HG02840 (cell line): ENCODE results near the gene GADL1.

Experiments
- ATAC-seq: cut with Tn5 transposase; IDR thresholded peaks from one replicate; pipeline ENCODE4 v1.9.1; 2021; ENCODE audit warnings: mild to moderate bottlenecking, moderate library complexity, moderate number of reproducible peaks; ENCODE audit not compliant: unreplicated experiment, low FRiP score

GADL1 gene, protein sequence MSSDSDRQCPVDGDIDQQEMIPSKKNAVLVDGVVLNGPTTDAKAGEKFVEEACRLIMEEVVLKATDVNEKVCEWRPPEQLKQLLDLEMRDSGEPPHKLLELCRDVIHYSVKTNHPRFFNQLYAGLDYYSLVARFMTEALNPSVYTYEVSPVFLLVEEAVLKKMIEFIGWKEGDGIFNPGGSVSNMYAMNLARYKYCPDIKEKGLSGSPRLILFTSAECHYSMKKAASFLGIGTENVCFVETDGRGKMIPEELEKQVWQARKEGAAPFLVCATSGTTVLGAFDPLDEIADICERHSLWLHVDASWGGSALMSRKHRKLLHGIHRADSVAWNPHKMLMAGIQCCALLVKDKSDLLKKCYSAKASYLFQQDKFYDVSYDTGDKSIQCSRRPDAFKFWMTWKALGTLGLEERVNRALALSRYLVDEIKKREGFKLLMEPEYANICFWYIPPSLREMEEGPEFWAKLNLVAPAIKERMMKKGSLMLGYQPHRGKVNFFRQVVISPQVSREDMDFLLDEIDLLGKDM

DNA sequence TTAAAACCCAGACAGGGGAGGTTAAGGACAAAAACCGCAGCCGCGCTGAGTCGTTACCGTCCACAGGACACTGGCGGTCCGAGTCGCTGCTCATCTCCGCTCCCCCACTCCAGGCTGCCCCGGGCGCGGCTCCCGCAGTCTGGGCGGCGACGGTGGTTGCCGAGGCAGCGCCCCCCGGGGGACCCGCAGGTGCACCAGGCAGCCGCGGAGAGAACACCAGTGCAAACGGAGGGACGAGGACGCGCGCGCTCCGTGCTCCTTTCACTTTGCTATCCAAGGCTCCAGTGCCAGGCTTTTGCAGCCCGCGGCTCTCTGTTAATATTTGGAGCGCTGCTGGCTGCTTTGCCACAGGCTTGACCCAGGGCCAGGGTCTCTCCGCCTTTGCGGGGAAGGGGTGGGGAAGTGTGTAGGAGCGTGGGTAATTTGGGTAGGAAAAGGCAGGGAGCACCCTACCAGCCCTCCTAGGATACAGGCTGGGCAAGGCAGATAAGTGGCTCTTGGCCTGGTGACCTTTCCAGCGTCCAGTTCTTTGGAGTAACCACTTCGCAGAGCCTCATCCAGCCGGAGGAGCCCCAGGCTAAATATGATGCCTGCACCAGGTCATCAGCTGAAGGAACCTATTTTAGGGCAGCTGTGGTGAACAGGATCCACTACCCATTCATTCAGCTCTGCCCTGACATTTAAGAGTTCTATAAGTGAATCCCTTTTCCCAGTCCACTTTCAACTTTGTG lies at the start of gene GADL1:
TSS of gene GADL1 (minus strand) at position 141 of the 731 bp plus-strand sequence. CDS start at position 94, 47 bp downstream.
- no peak for ATAC-seq

DNA sequence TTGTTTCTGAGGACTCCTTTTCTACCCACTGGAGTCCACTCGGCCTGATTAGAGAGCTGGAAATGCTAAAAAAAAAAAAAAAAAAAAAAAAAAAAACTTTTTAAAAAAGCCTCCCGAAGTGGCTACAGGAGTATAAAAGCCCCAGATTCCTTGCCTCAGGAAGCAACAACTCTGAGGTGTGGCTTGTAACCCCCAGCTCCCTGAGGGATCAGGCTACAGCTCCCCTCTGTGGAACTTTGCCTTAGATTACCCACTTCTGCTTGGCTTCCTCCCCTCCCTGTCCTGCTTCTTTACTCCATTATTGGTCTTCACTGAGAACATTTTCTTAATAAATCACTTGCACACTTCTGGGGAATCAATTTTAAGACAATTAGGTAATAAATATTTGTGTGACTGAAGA lies 49.7 kb upstream of the GADL1 start:
- ATAC-seq = no peak

DNA sequence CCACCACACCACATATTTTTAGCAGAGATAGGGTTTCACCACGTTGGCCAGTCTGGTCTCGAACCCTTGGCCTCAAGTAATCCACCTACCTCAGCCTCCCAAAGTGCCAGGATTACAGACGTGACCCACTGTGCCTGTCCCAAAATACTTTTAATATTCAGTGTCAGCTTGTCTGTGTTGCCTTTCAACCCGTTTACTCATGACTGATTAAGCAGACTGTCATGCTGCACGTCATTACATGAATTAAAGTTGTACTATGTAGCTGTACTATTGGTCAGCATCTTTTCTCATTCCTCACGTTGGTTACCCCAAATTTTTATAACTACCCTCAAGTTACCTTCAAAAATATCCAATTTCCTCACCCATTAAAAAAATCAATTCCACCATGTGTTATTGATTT lies 48.7 kb upstream of the GADL1 start:
- ATAC-seq = no peak

DNA sequence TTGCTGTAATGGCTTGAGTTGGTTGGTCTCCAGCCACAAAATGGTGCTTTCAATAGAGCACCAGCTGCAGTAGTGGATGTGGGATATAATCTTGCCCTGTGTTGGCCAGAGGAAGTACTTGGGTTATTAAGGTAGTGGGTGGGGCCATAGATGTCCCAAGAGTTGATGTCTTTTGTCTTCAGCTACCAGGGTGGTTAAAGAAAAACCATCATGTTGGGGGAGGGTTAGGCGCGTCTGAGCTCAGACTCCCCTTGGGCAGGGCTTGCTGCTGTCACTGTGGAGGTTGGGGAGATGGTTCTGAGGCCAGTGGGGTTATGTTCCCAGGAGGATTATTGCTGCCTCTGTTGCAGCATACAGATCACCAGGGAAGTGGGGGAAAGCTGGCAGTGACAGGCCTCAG lies 46.9 kb upstream of the GADL1 start:
- no peak for ATAC-seq

DNA sequence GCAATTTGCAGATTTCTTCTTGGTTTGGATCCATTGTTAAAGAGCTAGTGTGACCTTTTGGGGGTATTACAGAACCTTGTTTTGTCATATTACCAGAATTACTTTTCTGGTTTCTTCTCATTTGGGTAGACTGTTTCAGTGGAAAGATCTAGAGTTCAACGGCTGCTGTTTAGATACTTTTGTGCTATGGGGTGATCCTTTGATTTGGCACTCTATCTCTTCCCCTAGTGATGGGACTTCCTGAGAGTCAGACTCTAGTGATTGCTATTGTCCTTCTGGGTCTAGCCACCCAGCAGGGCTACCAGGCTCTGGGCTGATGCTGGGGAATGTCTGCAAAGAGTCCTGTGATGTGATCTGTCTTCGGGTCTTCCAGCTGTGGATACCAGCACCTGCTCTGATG lies 46.3 kb upstream of the GADL1 start:
- ATAC-seq = no peak

DNA sequence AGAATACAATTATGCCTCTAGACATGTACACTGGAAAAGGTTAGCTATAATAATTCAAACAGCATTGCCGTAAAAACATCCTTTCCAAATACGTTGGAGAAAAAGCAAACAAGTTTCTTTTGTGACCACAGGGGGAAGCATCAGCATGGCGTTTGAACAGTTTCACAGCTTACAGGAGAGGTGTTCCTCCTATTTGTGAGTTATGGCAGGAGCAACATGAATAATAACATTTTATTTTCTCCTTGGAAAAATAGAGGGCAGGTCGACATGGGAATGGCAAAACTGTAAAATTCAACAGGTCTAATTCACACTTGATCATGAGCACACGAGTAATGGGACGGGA lies 39.7 kb upstream of the GADL1 start:
- ATAC-seq = no peak

DNA sequence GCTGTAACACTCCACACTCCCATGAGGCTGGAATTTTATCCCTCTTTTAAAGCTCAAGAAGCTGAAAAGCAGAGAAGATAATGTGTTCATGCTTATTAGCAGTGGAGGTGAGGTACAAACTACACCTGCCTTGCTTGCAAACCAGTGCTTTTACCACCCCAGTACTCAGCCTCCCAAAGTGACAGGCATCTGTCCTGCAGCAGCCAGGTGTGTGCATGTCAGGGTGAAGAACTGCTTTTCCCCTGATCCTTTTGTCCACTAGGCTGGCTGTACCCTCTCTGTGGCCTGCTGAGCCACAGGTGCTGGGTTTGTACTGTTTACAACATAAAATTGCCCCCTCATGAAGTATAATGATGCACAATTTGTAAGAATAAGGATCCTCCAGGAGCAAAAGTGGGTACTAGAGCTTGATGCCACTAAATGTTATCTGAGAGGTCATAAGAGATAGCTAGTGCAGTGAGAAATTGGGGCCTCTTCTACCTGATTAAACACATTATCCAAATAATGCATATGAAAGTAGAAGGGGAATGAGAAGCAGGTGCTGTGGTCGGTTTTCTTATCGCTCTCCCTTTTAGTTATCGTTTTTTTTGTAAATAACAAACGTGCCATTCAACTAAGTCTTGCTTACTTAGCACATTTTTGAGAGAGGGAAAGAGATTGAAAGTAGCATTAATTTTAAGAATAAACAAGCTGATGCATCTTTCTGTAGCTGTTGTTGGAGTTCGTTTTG lies 39.2 kb upstream of the GADL1 start:
- ATAC-seq = no peak

DNA sequence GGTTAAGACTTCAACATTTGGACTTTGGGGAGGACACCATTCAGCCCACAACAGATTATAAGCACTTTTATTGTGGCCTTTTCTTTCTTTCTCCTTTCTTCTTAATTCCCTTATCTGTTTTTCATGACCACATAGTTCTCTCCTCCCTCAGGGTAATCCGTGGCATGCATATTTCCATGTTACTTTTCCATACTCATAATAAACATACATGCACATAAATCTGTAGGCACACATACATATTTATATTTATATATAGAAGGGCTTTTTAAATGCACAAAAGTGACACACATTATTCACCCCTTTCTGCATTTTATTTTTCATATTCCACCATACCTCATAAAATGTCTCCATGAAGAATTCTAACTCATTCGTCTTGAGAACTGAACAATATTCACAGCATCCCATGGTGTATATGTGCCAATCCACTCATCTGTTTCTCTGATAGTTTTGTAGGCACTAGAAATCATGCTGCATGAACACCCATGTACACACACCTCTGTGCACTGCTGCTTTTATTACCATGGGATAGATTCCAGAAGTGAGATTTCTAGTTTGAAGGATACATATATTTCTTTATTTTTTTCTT lies 38.1 kb upstream of the GADL1 start:
- ATAC-seq = no peak

DNA sequence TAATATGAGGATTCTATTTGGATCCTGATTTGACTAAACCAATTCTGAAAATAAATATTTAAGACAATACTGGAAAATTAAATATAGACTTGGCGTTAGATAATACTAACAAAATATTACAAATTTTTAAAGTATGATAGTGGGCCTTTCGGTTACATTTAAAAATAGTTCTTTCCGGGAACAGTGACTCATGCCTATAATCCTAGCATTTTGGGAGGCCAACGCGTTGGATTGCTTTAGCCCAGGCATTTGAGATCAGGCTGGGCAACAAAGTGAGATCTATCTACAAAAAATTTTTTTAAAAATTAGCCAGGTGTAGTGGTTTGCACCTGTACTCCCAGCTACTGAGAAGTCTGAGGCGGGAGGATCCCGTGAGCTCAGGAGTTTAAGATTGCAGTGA lies 30.3 kb upstream of the GADL1 start:
- no peak for ATAC-seq

DNA sequence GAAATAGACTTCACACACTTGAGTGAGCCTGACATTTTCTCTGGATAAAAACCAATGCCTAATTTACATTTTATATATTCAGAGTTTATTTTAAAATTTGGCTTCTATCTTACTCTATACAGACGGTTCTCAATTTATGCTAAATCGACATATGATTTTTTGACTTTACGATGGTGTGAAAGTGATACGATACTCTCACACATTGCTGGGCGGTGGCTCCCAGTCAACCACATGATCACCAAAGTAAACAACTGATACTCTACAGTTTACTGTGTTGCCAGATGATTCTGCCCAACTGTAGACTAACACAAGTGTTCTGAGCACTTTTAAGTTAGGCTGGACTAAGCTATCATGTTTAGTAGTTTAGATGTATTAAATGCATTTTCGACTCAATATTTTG lies 25.1 kb upstream of the GADL1 start:
- no peak for ATAC-seq

DNA sequence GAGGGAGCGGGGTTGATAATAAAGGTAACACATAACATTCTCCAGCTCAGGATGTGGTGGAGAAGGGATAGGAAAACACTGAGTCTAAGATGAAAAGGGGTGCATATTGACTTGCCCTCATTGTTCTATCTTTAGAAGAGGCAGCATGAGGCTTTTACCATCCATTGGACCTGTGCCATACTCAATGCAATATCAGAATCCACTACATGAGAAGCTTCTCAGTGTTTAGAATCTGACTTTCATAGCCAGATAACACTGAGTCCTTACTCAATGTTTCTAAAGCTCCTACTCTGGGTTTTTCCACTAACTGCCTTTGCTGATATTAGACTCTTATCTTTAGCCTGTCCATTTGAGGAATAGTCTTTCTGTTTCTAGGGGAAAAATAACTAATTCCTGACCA lies 24.3 kb upstream of the GADL1 start:
- no peak for ATAC-seq

DNA sequence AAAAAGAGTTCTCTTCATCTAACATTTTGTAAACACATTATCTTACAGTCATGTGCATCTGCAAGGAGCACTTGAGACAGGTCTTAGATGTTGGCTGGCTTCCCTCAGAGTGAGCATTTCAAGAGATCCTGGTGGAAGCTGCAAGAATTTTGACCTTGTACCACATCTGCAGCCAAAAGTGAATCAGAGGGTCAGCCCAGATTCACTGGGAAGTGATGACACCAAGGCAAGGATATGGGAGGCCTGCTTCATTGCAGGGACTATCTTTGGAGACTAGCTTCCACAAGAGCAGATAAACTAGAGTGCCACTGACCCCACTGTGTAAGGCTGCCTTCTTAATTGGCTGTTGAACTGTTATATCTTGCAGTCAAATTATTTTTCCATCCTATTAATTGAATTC lies 21.3 kb upstream of the GADL1 start:
- no peak for ATAC-seq

DNA sequence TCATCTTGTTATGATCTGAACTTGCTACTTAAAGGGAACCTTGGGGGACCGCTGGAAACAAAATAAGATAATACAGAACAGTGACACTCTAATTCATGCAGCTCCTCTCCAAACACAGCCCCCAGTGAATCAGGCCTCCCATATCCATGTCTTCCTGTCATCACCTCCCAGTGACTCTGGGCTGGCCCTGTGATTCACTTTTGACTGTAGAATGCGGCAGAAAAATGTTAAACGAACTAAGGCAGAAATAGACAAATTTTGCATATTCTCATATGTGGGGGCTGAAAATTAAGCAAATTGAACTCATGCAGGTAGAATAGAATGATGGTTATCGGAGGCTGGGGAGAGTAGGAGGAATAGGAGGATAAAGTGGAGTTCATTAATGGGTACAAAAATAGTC lies 20.2 kb upstream of the GADL1 start:
- no peak for ATAC-seq

DNA sequence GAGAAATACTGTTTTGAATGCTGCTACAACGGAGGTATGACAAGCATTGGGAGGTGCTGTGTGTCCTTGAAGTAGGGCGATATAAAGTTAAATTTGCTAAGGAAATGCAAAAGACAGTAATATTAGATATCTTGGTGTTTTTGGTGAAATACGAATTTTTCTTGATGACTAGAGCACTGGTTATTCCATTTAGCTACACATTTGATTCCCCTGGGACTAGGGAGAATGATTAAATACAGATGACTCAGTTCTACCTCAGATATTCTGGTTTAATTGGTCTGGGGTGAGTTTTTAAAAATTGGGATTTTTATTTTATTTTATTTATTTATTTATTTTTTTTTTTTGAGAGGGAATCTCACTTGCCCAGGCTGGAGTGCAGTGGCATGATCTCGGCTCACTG lies 18.7 kb upstream of the GADL1 start:
- ATAC-seq = no peak

DNA sequence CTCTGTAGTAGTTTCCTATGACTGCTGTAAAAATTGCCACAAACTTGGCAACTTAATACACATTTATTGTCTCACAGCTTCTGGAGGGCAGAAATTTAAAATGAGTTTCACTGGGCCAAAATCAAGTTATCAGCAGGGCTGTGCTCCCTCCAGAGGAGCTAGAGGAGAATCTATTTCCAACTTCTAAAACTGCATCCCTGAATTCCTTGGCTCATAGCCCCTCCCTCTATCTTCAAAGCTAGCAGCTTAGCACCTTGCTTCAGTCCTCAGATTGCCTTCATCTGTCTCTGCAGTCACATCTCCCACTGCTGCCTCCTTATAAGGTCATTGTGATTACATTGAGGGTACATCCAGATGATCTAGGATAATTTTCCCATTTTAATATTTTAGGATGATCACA lies 17.8 kb upstream of the GADL1 start:
- no peak for ATAC-seq

DNA sequence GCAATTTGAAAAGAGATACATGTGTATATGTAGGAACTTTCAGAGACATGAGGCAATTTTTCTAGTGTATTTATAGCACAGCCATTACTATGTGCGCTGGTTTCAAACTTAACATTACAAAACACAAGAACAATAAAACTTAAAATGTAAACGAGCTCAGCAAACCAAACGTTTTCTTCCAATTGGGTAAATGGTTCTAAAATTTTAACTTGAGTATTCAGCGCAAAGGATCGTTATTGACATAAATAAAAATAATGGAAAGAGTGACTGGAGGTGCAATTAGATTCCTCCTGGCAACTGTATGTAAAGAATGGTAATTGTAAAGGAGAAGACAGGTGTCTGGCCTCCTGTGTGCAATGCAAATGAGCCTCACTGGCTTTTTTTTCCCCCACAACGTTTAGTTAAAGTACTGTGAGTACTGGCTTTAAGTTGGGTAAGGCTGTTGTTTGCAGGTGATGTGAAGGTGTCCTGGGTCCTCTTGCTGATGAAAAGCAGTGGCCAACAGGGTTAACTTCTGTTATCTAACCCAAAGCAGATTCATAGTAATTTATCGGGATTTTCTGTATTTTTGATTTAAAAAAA lies 14.1 kb upstream of the GADL1 start:
- ATAC-seq = no peak

DNA sequence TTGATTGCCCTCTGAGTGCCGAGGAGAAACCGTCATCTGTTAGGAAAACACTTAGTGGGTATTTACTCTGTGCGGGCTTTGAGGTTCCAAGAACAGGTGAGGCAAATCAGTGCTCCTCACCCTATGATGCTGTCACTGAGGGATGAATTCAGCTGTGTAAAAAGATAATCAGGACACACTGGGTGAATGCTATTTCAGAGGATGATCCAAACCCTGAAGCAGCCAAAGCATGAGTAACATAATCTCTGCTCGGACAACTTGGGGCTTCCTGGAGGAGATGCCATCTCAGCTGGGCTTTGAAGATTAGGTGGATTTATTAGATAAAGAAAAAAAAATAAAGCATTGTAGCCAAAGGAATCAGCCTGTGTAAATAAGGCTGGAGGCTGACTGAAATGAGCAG lies 10.5 kb upstream of the GADL1 start:
- no peak for ATAC-seq

DNA sequence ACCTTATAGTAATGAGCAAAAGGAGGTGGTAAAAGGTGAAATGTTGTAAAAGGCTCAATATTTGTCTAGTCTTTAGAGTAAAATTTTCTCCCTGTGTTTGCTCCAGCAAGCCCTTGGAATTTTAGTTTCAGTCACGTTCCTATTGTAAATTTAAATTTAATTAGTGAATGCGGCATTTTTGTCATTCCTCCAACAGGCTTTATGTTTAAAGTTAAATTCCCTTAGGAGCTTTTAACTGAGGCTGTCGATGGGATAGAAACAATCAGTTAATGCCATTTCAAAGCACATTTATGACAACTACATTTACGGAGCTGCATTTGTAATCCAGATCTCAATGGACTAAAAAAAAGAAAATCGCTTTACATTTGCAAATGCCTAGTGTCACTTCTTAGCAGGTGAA lies 868 bp upstream of the GADL1 start:
- ATAC-seq = no peak

DNA sequence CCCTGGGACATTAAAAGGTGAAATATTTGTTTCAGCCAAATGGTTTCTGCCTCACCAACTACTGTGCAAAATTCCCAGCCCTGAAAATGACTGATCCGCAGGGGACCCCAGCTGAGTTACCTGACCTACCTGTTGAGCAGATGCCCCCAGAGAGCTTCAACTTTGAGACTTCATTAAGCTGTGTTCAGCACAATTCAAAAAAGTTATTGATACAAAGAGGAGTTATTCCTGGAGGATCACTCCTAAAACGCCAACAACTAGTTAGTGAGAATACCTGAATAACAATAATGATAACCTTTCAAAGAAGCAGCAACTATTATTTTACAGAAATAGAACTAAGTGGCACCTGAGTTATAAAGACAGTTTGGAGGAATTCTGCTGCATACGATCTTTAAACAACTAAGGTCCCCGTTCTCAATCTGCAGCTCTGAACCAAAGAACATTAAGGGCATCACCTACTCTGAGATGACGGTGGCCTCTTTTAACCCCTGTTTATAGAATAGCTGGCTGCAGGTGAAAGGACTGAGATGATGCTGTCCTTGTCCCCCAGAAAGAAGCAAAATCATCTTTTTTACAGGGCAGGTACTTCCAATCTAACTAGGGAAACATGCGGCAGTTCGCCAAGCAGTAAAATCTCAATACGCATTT lies 659 bp downstream of the GADL1 start:
- ATAC-seq = no peak

DNA sequence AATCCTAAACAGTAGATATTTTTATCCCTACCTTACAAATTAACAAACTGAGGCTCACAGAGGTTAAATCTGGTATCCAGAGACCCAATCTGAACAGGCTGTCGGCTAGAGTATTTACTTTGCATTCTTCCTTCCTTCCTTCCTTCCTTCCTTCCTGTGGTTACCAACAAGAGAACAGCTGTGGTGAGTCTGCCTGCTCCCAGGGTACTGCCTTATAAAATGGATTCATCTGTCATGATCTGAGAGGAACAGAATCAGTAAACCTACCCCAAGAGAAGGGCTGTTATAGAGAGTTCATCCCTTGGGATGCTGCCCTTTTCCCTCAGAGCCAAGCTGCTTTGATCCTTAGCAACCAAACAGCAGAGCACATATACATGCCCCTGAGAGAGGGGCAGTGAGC lies 3.6 kb downstream of the GADL1 start:
- ATAC-seq = no peak
